ENCODE results near the gene C22orf23.

Gene C22orf23

GRCh38 chr22:37910890-37911672 is 42.3 kb downstream of the C22orf23 start:
- TF ChIP-seq CTCF (IDR thresholded peaks at IDR 0.05; ENCODE audit: insufficient read depth, low read depth, low read length, missing control alignments) = no peak
- no peak for DNase-seq (ENCODE audit: low read depth)
- H3K4me3 ChIP-seq (ENCODE audit: low read length) = peak overlapping the region; percentile 29

GRCh38 chr22:37909766-37910165 is 43.6 kb downstream of the C22orf23 start:
- H3K4me3 ChIP-seq (ENCODE audit: low read length) = peak overlapping the region; percentile 29
- no peak for TF ChIP-seq CTCF (IDR thresholded peaks at IDR 0.05; ENCODE audit: insufficient read depth, low read depth, low read length, missing control alignments)
- no peak for DNase-seq (ENCODE audit: low read depth)

GRCh38 chr22:37907036-37907954 is 46.1 kb downstream of the C22orf23 start:
- peak; percentile 43 for DNase-seq (ENCODE audit: low read depth)
- no peak for TF ChIP-seq CTCF (IDR thresholded peaks at IDR 0.05; ENCODE audit: insufficient read depth, low read depth, low read length, missing control alignments)
- peak overlapping the region; percentile 98 for H3K4me3 ChIP-seq (ENCODE audit: low read length)

- DNase-seq (ENCODE audit: low read depth) = no peak
- no peak for TF ChIP-seq CTCF (IDR thresholded peaks at IDR 0.05; ENCODE audit: insufficient read depth, low read depth, low read length, missing control alignments)
Observed at GRCh38 chr22:37906364-37907008, 46.9 kb downstream of the C22orf23 start.

GRCh38 chr22:37905534-37906363 is 47.7 kb downstream of the C22orf23 start, which contains the start of gene MICALL1:
TSS of gene MICALL1 (plus strand) at chr22:37906297. CDS start at chr22:37906423, 126 bp downstream.
- H3K4me3 ChIP-seq (ENCODE audit: low read length) = peak within 1 kb of the TSS; percentile 98
- peak; percentile 91 for DNase-seq (ENCODE audit: low read depth)
- no peak for TF ChIP-seq CTCF (IDR thresholded peaks at IDR 0.05; ENCODE audit: insufficient read depth, low read depth, low read length, missing control alignments)

More at GRCh38 chr22:37906364-37907008, 46.9 kb downstream of the C22orf23 start:
- H3K4me3 ChIP-seq (ENCODE audit: low read length) = peak overlapping the region; percentile 98

Measured in epithelial cell of esophagus (primary cell).